GM21717 (cell line): Measurements from ENCODE around the gene MTUS2.

Experiments used
- ATAC-seq: cut with Tn5 transposase; IDR thresholded peaks from one replicate; pipeline ENCODE4 v1.9.1; 2021; ENCODE audit warnings: mild to moderate bottlenecking, moderate library complexity; ENCODE audit not compliant: unreplicated experiment

Gene MTUS2

DNA sequence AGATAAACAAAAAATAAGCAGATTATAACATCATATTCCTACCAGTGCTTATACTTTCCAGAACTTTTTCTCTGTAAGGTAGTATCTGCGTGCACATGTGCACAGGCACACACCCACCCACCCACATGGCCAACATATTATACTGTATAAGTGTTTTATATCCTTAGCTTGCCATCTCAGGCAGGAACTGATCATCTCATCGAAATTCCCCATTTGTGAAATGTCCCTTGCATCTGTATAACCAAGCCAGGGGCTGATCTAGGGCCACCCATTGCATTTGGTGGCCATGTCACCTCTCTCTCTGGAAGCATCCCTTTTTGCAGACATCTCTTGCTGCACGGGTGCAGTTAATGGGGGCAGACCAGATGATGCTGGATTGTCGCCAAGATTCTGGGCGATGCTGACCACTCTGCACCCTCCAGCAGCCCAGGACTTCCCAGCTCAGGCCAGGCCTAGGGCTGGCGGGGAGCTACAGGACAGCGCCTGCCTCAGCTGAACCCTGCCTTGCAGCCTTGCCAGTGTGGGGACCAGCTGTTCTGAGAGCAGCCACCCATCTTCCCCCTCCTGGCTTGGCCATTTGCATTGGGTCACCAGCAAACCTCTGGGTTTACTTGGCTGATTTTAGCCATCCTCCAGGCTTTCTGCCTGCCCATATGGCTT is 679.5 kb downstream of the MTUS2 start:
- ATAC-seq: no peak

DNA sequence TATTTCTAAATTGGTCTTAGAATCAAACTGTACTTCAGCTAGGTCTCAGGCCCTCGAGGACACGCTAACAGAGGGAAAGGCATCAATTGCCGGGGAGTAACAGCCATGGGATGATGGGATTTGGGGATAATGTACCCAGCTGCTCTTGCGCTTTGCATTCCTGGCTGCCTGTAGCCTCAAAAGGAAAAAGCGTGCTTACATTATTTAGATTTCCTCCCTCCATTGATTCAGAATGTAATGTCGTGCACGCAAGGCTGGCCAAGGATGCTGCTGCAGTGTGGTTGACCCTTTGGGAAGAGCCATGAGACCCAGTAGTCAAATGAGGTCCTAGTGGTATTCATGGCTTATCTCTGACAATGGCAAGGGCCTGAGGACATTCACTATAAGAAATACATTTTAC is 680.2 kb downstream of the MTUS2 start:
- ATAC-seq: no peak

DNA sequence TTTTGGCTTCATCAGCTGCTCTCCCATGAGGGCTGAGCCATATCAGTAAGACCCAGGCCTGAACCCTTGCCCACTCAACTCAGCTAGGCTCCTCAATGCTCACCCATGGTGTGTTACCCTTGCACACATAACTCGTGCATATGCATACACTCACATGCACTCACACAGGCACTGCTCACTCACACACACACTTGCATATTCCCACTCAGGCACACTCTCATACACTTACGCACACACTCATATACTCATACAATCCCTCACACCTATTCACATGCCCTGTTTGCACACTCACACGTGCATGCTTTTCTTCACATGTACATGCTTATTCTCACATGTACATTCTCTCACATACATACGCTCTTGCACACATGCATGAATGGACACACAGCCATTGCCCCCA is 681.5 kb downstream of the MTUS2 start:
- ATAC-seq: no peak

DNA sequence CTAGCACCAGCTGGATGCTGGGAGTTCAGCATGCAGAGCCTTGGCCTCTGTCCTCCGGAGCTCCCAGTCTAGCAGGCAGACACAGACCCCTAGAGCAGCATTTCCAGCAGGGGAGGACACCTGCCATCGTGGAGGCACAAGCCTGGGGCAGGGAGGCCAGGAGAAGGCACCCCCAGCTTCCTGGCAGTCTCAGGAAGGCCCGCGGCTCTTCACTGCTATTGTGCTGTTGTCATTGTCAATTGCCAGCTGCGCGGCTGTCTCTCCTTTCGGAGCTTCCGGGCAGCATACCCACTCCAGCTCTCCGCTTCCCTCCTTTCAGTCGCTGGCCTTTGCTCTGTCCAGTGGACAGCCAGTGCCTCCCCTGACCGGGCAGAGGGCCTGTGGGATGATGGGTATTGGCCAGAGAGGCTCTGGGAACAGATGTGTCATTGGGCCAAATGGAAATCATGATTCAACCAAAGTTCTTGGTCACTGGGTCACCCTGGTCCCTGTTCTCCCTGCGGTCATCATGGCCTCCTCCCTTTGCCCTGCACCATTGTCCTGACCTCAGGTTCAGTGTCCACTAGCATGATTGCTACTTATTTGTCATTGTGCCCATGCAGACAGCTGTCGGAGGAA is 682.4 kb downstream of the MTUS2 start:
- no peak for ATAC-seq

DNA sequence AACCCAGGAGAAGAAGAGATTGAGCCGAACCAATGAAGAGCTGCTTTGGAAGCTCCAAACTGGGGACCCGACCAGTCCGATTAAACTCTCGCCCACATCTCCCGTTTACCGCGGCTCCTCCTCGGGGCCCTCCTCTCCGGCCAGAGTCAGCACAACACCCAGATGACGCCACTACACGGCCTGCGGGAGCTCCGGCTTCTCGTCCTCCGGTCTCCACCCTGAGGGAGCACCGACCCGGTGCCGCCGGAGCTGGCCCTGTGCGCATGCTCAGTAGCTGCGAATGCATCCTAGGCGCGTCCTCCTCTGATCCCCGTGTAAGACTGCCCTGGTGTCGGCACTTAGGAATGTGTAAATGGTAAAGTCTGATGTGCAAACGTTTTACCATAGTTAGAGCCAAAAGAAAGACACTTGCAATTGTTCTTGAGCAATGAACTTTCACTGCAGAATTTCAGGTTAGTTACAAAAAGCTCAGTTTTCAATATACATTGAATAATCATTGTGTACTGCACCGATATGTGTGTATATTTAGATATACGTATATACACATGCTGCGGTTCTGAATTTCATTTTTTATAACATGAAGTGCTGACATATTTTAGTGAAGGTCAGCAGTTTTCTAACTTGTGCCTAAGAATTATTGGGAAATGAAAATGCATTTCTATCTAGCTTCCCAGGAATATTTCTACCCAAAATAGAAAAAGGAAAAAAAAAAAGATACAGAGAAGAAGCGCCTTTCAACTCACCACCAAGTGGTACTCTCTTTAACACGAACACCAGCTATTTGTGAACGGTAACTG is 683.1 kb downstream of the MTUS2 start:
- no peak for ATAC-seq

DNA sequence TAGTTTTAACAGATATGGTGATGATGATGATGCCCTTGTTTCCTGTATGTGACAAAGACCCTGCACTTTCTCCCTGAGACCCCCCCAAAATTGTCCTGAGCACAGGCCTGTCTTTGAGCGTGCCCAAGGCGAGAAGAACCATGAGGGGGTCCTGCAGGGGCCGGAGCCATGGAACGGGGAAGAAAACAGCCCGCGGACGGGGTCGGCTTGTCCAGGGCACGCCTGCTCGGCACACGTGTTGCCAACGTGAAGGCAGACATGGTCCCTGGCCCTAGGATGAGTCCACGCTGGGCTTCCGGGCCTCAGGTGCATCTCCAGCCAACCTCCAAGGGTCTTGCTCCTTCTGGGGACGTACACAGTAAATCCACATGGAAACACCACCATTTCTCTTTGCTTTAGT is 684.6 kb downstream of the MTUS2 start:
- ATAC-seq: no peak

DNA sequence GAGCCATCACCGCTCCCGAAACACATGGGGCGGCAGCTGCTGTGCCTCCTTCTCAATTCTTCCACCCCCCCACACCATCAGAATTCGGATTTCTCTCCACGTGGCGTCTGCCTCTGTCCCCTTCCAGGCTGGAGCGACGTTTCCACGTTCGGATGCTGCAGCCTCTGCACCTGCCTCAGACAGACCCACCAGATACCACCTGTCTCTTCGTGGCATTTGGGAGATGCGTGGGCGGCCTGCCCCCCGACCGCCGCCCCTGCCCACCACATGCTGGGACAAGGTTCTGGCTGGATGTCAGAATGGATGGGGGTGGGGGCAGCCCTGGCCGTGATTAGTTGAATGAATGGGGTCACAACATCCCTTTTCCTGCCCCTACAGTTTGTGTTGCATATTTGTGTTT is 685.4 kb downstream of the MTUS2 start:
- ATAC-seq: no peak

DNA sequence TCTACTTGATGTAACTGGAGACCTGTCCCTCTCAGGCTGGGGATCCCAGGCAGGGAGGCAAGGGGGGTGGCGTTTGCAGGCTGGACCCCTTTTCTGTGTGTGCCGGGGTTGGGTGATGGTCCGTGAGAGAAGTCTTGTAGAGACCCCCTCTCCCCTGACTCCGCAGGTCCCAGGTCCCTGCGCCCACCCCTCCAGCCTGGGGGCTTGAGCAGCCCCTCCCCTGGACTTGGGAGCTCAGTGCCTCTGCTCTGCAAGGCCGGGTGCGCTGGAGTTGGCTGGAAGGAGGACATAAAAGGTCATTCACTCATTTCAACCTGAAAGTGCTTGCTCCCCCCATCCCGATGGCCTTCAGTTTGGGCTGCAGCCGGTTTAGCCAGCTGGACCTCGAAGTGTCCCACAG is 685.8 kb downstream of the MTUS2 start:
- no peak for ATAC-seq

DNA sequence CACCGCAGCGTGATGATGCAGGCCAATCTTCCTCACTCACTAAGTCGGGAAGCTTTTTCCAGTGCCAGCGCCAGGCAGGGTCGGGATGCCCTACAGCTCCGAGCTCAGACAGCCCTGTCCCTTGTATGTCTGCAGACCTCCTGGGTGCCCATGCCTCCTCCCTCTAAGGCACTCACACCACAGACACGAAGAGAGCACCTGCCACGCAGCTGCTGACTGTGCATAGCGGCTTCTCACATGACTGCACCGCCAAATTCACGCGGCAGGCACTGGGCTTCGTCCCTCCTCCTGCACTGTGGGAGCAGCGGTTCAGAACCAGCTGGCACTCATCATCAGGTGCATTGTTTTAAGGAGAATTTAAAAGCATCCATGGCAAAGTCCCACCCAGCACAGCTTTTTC is 687.2 kb downstream of the MTUS2 start:
- ATAC-seq: no peak

DNA sequence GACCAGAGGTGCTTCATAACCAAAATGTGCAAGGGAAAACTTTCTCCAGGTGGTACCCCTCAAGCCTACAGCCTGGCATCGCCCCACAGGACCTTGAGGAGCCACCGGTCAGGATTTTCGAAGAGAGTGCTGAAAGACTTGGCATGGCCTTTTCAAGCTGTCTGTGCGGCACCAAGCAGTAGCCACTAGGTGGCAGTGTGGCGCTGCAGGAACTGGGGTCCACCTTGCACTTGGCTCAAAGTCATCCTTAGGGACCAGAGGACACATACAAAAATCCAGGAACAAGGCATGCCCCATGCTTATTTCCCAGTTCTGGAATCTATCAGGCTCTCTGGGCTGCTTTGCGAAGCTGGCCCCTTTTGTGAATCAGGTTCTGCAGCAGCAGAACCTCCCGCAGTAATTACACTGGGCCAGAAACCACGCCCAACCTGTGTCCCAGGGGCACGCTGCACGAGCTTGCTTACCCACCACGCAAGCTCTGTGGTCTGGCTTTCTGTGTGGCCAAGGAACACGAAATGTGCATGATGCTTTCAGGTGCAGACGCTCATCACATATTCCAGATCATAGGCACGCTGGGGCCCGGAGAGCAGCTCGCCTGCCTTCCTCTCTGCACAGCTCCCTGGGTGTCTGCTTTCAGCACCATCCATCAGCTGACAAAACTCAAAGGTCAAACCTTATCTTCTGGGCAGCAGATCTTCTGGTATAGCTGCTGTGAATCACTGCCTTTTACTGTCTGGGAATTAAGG is 688.2 kb downstream of the MTUS2 start:
- ATAC-seq: peak; percentile 67

DNA sequence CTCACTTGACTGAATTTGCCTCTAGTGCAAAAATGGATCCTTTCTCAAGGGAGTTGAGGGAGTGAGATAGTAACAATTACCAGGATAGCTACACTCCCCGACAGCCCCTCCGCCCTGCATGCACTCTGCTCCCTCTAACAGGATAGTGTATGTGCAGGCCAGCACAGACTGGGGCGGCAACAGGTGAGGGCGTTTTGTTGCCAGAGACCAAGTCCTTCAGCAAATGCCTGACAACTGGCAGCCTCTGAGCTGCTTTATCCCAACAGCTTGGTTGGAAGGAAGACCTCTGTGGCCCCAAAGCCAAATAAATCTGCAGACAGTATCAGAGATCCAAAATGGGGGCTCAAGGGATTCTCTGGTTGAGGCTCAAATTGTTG is 688.7 kb downstream of the MTUS2 start:
- ATAC-seq: no peak

DNA sequence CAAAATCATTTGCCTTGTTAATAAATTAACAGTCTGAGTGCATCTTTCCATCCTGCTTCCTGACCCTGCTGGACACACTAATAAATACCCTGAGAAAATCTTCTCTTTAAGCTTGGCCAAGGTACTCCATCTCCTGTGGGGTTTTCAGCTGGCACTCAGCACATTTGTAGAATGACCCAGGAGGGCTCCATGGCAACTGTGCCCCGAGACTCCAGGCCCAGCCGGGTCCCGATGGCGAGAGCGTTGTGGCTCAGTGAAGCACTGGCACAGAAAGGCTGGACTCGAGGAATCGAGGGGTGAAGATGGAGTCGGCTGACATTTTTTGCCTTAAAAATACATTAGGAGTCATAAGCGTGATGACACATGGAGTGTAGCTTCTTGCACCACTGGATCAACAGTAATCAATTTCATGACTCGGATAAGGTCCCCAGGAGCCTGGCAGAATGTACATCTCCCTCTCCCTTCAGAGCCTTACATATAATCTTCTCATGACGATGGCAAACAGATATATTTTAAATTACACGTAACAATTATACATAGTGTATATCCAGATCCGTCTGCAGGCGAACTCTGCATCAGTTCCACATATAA is 690.0 kb downstream of the MTUS2 start:
- no peak for ATAC-seq

DNA sequence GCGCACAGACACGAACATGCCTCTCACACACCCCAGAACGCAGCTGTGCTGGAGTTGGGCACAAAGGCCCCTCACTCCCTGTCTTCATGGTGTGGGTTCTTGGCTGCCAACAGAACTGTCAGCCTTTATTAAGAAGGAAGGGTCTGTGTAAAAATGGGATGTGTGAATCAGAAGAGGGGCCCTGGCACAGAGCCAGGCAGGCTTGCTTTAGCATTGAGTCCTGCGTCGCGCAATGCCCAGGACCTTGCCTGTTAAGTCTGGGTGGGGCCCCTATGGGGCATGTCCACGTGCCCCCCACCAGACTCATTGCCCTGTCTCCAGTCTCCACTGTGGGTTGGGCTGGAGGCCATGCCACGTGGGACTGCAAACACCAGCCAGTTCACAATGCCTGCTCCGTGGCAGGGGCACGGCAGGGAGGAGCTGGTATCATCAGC is 690.5 kb downstream of the MTUS2 start:
- ATAC-seq: no peak

DNA sequence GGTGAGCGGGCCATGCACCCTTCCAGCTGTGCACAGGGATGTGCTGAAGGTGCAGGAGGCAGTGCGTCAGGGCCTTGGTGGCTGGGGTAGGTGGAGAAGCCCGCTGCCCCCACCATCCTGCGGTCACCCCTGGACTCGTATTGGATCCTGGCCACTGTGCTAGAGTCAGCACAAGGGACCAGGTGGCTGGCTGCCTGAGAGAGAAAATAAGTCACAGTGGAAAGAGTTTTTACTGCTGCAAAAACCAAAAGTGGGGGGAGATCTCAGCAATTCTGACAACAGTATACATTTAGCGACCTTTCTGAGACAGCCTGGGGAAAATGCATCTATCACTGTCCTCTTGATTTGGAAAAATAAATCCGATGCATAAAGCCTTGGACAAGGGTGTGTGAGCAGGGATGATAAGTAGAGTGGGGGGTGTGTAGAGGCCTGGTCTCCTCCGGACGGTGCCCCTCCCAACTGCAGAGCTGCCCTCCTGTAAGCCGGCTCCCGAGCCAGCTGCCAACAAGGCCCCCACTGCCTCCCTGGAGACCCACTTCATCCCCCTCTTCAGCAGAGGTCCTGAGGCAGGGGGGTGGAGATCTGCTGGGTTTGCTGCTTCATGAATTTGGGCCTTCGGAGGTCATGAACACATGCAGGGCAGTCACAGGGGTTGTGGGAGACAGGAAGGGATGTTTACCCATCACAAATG is 691.1 kb downstream of the MTUS2 start:
- no peak for ATAC-seq

DNA sequence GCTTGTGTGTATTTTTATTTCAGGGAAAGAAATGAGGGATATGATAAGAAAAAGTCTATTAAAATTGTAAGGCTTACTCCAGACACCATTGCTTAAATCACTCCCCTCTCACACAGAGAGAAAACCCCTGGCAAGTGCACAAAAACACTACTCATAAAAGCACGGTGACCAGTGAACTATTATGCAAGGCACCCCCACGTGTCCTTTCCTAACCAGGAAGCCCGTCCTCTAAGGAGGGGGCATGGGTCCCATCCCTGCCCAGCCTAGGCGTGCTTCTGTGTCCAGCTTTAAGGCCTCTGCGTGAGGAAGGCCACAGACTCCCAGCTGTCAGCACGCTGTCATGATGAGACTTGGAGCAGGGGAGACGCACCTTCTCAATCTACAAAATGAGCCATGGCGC is 691.8 kb downstream of the MTUS2 start:
- no peak for ATAC-seq

DNA sequence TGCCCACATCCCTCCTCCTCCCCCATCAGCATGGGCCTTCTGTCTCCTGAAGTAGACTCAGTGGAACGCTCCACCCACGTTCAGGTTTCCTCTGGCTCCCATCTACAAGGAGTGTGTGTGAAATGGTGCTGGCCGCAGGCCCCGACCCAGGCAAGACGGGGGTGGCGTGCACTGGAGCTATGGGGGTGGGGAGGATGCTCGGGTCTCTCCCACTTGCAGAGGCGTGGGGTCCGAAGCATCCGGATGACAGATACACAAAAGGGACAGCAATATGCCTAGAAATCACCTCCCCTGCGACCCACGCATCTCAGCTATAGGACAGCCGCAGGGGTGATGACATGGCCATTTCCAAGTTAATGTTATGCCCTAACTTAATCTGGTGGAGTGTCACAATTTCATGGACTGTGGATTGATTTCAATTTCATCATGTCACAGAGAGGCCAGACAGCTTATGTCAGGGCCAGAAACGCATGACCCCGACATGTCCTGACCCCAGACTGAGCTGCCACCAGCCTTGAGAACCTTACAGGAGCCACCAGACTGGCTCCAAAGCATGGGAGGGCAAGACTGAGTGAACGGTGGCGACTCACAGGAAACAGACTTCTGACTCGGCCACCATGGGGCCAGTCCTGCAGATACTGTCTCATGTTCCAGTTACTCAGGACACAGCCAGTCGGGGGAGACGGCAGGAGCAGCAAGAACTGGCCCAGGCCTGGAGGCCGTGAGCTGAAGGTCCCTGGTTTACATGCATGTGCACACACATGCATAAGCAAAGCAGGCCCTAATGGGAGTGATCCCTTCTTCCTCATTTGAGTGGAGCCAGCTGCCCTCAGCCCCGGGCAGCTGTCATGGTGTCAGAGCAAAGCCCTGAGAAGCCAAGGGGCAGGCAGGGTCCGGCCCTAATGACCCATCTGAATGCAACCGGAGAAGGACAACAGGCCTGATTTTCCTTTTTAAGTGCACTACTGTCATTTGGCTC is 693.2 kb downstream of the MTUS2 start:
- ATAC-seq: no peak

DNA sequence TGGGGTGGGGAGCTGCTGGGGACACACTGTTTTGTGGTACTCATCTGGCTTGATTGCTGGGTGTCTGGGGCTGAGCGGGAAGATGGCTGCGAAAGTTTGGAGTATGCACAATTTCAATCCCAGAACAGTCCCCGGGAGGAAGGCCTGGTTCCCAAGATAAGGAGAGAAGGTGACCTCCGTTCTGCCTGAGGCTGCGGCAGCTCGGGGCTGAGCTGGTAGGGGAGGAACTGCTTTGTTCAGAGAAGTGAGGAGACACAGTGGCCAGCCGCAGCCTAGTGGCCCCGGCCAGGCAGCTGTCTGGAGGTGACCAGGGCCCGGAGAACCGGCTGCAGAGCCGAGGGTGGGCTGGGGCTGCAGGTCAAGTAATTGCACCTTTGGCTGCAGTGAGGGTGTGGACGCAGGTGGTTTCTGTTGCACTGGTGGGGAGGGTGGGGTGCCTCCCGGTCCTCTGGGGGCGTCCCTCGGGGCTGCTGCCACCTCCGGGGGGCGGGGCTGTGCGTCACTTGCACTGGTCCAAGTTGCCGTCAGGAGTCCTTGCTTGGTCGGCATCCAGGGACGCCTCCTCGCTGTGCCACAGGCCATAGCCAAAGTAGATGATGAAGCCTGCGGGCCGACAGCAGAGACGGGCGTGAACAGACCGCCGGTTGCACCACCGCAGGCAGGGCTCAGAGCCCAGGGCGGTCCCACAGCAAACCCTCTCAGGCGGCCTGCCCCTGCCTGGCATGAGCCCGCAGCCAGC is 694.0 kb downstream of the MTUS2 start:
- no peak for ATAC-seq

DNA sequence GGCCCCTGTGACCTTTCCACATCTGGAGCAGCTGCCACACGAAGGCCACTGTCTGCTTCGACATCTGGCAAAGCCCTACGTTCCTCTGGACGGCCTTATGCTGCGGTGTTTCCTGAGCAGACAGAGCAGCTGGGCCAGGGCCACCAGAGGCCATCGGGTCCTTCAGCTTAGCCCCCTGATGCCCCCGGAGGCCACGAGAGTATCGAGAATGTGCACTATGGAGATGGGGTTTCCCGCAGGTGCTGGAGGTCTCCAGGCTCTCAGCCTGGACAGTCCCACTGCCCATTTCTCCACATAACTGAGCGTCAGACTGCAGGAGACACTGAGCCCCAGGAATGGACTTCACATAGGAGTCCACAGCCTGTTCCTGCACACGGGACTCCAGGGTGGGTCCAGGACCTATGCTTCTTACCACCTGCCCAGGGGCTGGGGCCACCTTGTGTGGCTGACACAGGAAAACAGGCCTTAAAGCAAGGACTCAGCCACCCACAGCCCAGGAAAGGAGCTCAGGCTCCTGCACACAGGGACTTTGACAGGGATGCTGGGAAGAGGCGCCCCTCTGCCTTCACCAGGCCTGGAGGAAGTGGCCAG is 694.7 kb downstream of the MTUS2 start:
- no peak for ATAC-seq
